HEK293 (cell line): ENCODE measurements around the gene DCAF6.

Experiments
- CTCF ChIA-PET: fragments of 350-600 bp; formaldehyde crosslinking; extraction: SDS; loops from one replicate; lab custom pipeline; 2021; ENCODE audit warnings: antibody characterized with exemption; lab: Yijun Ruan, JAX
- POLR2A ChIA-PET: fragments of 300-600 bp; formaldehyde crosslinking; extraction: SDS; loops from one replicate; lab custom pipeline; 2020; ENCODE audit warnings: antibody characterized with exemption, inconsistent platforms; lab: Yijun Ruan, JAX
- H3K27ac ChIP-seq: fragments of 200-500 bp; sonication (Bioruptor generic); 2 replicates; pipeline ENCODE4 v1.5.1; 2014; ENCODE audit warnings: low read depth, low read length, control low read depth, inconsistent platforms; ENCODE audit errors: extremely low read depth
- H3K36me3 ChIP-seq, 2 experiments: fragments of 200-500 bp in 1 of 2; sonication (Bioruptor generic) in 1 of 2; 1 replicate in 1 of 2; 2 replicates in 1 of 2; pipeline ENCODE4 v1.5.1; 2014 to 2017; ENCODE audit warnings: inconsistent platforms in 2 of 2, low read length in 2 of 2; ENCODE audit not compliant: control insufficient read depth in 2 of 2, insufficient read depth in 1 of 2
- H3K4me1 ChIP-seq: fragments of 200-500 bp; sonication (Bioruptor generic); 2 replicates; pipeline ENCODE4 v1.5.1; 2014; ENCODE audit warnings: mild to moderate bottlenecking, low read length, inconsistent platforms; ENCODE audit not compliant: control insufficient read depth, insufficient read depth
- H3K4me3 ChIP-seq: 2 replicates; pipeline ENCODE4 v1.5.1; 2011; ENCODE audit warnings: low read depth, mild to moderate bottlenecking, control low read depth, low read length, moderate library complexity
- H3K9me3 ChIP-seq: fragments of 200-500 bp; sonication (Bioruptor generic); 2 replicates; pipeline ENCODE4 v1.5.1; 2014; ENCODE audit warnings: low read depth, low read length, inconsistent platforms; ENCODE audit not compliant: control insufficient read depth, insufficient read depth
- EGR2 ChIP-seq: fragments of 450-650 bp; formaldehyde crosslinking; IDR thresholded peaks from 2 replicates; pipeline ENCODE4 v1.5.1; 2016; ENCODE audit warnings: low read depth, missing biosample characterization, missing genetic modification characterization
- KLF16 ChIP-seq: fragments of 450-650 bp; formaldehyde crosslinking; IDR thresholded peaks from 2 replicates; pipeline ENCODE4 v1.5.1; 2017; ENCODE audit warnings: missing biosample characterization, missing genetic modification characterization
- MEIS1 ChIP-seq: sonication (generic); formaldehyde crosslinking; IDR thresholded peaks from 2 replicates; pipeline ENCODE4 v1.8.1; 2022; ENCODE audit warnings: missing genetic modification reagents, mild to moderate bottlenecking, borderline replicate concordance
- PBX3 ChIP-seq: sonication (generic); formaldehyde crosslinking; IDR thresholded peaks from 2 replicates; pipeline ENCODE4 v1.8.1; 2022; ENCODE audit warnings: mild to moderate bottlenecking, moderate library complexity, missing genetic modification reagents
- REPIN1 ChIP-seq: fragments of 450-650 bp; formaldehyde crosslinking; IDR thresholded peaks from 2 replicates; pipeline ENCODE4 v1.5.1; 2017; ENCODE audit warnings: missing biosample characterization, missing genetic modification characterization, low read depth
- SCRT2 ChIP-seq: fragments of 450-650 bp; formaldehyde crosslinking; IDR thresholded peaks from 2 replicates; pipeline ENCODE4 v1.5.1; 2016; ENCODE audit warnings: missing biosample characterization, missing genetic modification characterization
- YY1 ChIP-seq: fragments of 450-650 bp; formaldehyde crosslinking; IDR thresholded peaks from 2 replicates; pipeline ENCODE4 v1.5.1; 2018; ENCODE audit warnings: missing biosample characterization, missing genetic modification characterization
- ZBTB17 ChIP-seq: fragments of 450-650 bp; formaldehyde crosslinking; IDR thresholded peaks from 2 replicates; pipeline ENCODE4 v1.5.1; 2016; ENCODE audit warnings: missing biosample characterization, missing genetic modification characterization
- ZIC2 ChIP-seq: fragments of 450-650 bp; formaldehyde crosslinking; IDR thresholded peaks from 2 replicates; pipeline ENCODE4 v1.5.1; 2016; ENCODE audit warnings: missing biosample characterization, missing genetic modification characterization
- ZNF10 ChIP-seq: fragments of 450-650 bp; formaldehyde crosslinking; IDR thresholded peaks from 2 replicates; pipeline ENCODE4 v1.5.1; 2017; ENCODE audit warnings: missing biosample characterization, missing genetic modification characterization
- ZNF132 ChIP-seq: fragments of 450-650 bp; formaldehyde crosslinking; IDR thresholded peaks from 2 replicates; pipeline ENCODE4 v1.5.1; 2017; ENCODE audit warnings: missing biosample characterization, missing genetic modification characterization, borderline replicate concordance
- ZNF157 ChIP-seq: fragments of 450-650 bp; formaldehyde crosslinking; IDR thresholded peaks from 2 replicates; pipeline ENCODE4 v1.5.1; 2016; ENCODE audit warnings: missing biosample characterization, missing genetic modification characterization
- ZNF19 ChIP-seq: fragments of 450-650 bp; formaldehyde crosslinking; IDR thresholded peaks from 2 replicates; pipeline ENCODE4; 2016; ENCODE audit warnings: missing biosample characterization, missing genetic modification characterization, low read depth
- ZNF211 ChIP-seq: fragments of 450-650 bp; formaldehyde crosslinking; IDR thresholded peaks from 2 replicates; pipeline ENCODE4 v1.5.1; 2016; ENCODE audit warnings: low read depth, missing biosample characterization, missing genetic modification characterization
- ZNF214 ChIP-seq: fragments of 450-650 bp; formaldehyde crosslinking; IDR thresholded peaks from 2 replicates; pipeline ENCODE4 v1.5.1; 2017; ENCODE audit warnings: missing biosample characterization, mild to moderate bottlenecking, missing genetic modification characterization, borderline replicate concordance
- ZNF324 ChIP-seq: fragments of 450-650 bp; formaldehyde crosslinking; IDR thresholded peaks from 2 replicates; pipeline ENCODE4 v1.5.1; 2016; ENCODE audit warnings: missing biosample characterization, missing genetic modification characterization
- ZNF398 ChIP-seq: fragments of 450-650 bp; formaldehyde crosslinking; IDR thresholded peaks from 2 replicates; pipeline ENCODE4 v1.5.1; 2017; ENCODE audit warnings: missing biosample characterization, missing genetic modification characterization
- ZNF48 ChIP-seq: fragments of 450-650 bp; formaldehyde crosslinking; IDR thresholded peaks from 2 replicates; pipeline ENCODE4 v1.5.1; 2016; ENCODE audit warnings: missing biosample characterization, missing genetic modification characterization
- ZNF501 ChIP-seq: fragments of 450-650 bp; formaldehyde crosslinking; IDR thresholded peaks from 2 replicates; pipeline ENCODE4 v1.5.1; 2016; ENCODE audit warnings: missing biosample characterization, missing genetic modification characterization
- ZNF529 ChIP-seq: fragments of 450-650 bp; formaldehyde crosslinking; IDR thresholded peaks from 2 replicates; pipeline ENCODE4 v1.5.1; 2017; ENCODE audit warnings: missing genetic modification characterization, missing biosample characterization; ENCODE audit not compliant: insufficient replicate concordance
- ZNF548 ChIP-seq: fragments of 450-650 bp; formaldehyde crosslinking; IDR thresholded peaks from 2 replicates; pipeline ENCODE4 v1.5.1; 2016; ENCODE audit warnings: missing biosample characterization, missing genetic modification characterization
- ZNF660 ChIP-seq: fragments of 450-650 bp; IDR thresholded peaks from 2 replicates; pipeline ENCODE4 v1.5.1; 2018; ENCODE audit warnings: missing biosample characterization, mild to moderate bottlenecking, missing genetic modification characterization
- ZNF791 ChIP-seq: fragments of 450-650 bp; formaldehyde crosslinking; IDR thresholded peaks from 2 replicates; pipeline ENCODE4 v1.5.1; 2016; ENCODE audit warnings: missing biosample characterization, missing genetic modification characterization
- ZSCAN23 ChIP-seq: fragments of 450-650 bp; formaldehyde crosslinking; IDR thresholded peaks from 2 replicates; pipeline ENCODE4 v1.5.1; 2016; ENCODE audit warnings: missing biosample characterization, missing genetic modification characterization

Gene DCAF6

GRCh38 chr1:167926486-167926997 is 9.9 kb upstream of the DCAF6 start (continued):
- TF ChIP-seq ZNF214 (tag by site-specific recombination) (no peak), ZBTB17 (peak; percentile 53; the same call in 1 of the 2 replicates), MEIS1 (no peak), ZSCAN23 (no peak), ZNF132 (tag by site-specific recombination) (no peak), YY1 (tag by site-specific recombination) (no peak), REPIN1 (tag by site-specific recombination) (no peak), ZNF791 (tag by site-specific recombination) (no peak), SCRT2 (tag by site-specific recombination) (peak; percentile 95), ZNF211 (tag by site-specific recombination) (no peak), ZNF548 (no peak), ZNF48 (no peak), ZNF529 (tag by site-specific recombination) (no peak), ZNF157 (tag by site-specific recombination) (no peak), ZNF660 (tag by site-specific recombination) (no peak), ZIC2 (tag by site-specific recombination) (peak; percentile 76)
- TF ChIP-seq, all 188 proteins: peak for 47

- Histone ChIP-seq H3K4me3 (no peak overlapping the region), H3K9me3 (no peaks in the 10 kb centered on the region), H3K27ac (peak overlapping the region; percentile 58), H3K4me1 (peaks cover 17% of the 10 kb centered on the region), H3K36me3 (no peaks in the 10 kb centered on the region)
- ChIA-PET CTCF (interaction anchor here (0.8 to 1.6 kb wide), 2 partner anchors 9 to 155 kb away, joined by 6 to 7 read pairs; no protein-coding TSS in a partner anchor), POLR2A (interaction anchor here (0.5 to 3.7 kb wide), 3 partner anchors 9 to 211 kb away, joined by 3 to 37 read pairs (median 5); partner anchors contain the start of genes DCAF6 and MPC2)
- TF ChIP-seq EGR2 (tag by site-specific recombination) (no peak), ZNF10 (tag by site-specific recombination) (no peak), ZNF157 (tag by site-specific recombination) (no peak), ZNF324 (tag by site-specific recombination) (no peak), ZIC2 (tag by site-specific recombination) (no peak), KLF16 (tag by site-specific recombination) (no peak), PBX3 (no peak), ZNF398 (tag by site-specific recombination) (no peak), ZNF19 (tag by site-specific recombination) (no peak), ZNF501 (tag by site-specific recombination) (no peak)
Observed at GRCh38 chr1:167927046-167927754, 9.3 kb upstream of the DCAF6 start.
